Thymus (tissue), 11 donors: ENCODE results near the gene GRIFIN. TPM values are rescaled to one million over a fixed set of nuclear protein-coding genes. Genes with fewer than 3 reads are reported as not detected.
A peak's percentile ranks its signal among the peaks of the same experiment; 100 is the strongest.

Experiments
- DNase-seq, 9 donors: peaks; one replicate each; pipeline ENCODE4 v3.0.0-alpha.2; 2013; ENCODE audit warnings: low spot score in 9 of 9, low read depth in 6 of 9, missing footprints in 1 of 9
- H3K27ac ChIP-seq, 2 donors: one replicate each; pipeline ENCODE4 v1.5.1; 2013; ENCODE audit warnings: control low read depth in 1 of 2, low read depth in 1 of 2, low read length in 1 of 2, mild to moderate bottlenecking in 1 of 2, moderate library complexity in 1 of 2
- H3K27me3 ChIP-seq, 2 donors: one replicate each; pipeline ENCODE4 v1.5.1; 2013; ENCODE audit warnings: low read length in 1 of 2; ENCODE audit not compliant: control insufficient read depth in 2 of 2, insufficient read depth in 1 of 2
- H3K36me3 ChIP-seq, 2 donors: one replicate each; pipeline ENCODE4 v1.5.1; 2013; ENCODE audit warnings: low read length in 1 of 2, mild to moderate bottlenecking in 1 of 2, moderate library complexity in 1 of 2; ENCODE audit not compliant: control insufficient read depth in 2 of 2, insufficient read depth in 2 of 2
- H3K4me1 ChIP-seq, 2 donors: one replicate each; pipeline ENCODE4 v1.5.1; 2013; ENCODE audit warnings: low read length in 2 of 2; ENCODE audit not compliant: control insufficient read depth in 2 of 2, insufficient read depth in 2 of 2
- H3K4me3 ChIP-seq, 2 donors: one replicate each; pipeline ENCODE4 v1.5.1; 2013; ENCODE audit warnings: low read length in 2 of 2, control low read depth in 1 of 2, mild to moderate bottlenecking in 1 of 2
- H3K9me3 ChIP-seq, 2 donors: one replicate each; pipeline ENCODE4 v1.5.1; 2013; ENCODE audit warnings: low read length in 1 of 2, mild to moderate bottlenecking in 1 of 2; ENCODE audit not compliant: control insufficient read depth in 2 of 2, insufficient read depth in 1 of 2
- WGBS: extraction: QIAGEN DNeasy Blood & Tissue Kit; methylation state at CpG from one replicate; pipeline ENCODE4 v1.1.7; 2013; 5-methylcytosine and 5-hydroxymethylcytosine counted together
- polyA plus RNA-seq: library from polyadenylated mRNA; stranded (reverse); fragments of 200-250 nt; gene quantifications from one replicate; pipeline ENCODE4 v1.2.3, GENCODE V29; 2013
- total RNA-seq: library from RNA; stranded (reverse); fragments of 120-200 nt; gene quantifications from one replicate; pipeline ENCODE4 v1.2.4, GENCODE V29; 2013
- donor health status: healthy.

The GRIFIN gene
- total and polyA plus RNA-seq, 2 donors = not detected

DNA sequence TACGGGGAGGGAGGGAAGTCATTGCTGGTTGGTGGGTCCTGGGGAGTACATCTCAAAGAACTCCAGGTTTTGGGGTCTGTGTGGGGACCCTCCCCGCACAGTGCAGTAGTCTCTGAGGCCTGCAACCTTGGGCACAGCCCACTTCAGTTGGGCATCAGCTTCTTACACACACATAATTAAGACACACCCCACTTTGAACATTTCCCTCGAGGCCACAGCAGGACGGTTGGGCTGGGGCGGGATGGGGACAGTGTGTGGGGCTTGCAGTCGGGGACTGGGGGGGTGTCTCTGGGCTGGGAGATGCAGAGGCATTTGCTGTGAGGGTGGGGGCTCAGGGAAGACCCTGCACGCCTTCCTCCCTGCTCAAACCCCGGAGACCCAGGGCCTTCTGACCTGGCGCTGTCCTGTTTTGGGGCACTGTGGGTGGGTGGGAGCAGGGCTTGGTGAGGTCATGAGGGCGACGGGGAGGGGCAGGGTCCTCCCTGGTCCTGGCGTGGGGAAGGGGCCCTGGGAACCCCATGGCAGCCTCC is 44.6 kb upstream of the GRIFIN start:
- Histone ChIP-seq H3K27me3 (peaks cover 58 to 84% of the 10 kb centered on the region in 2 donors), H3K4me1 (peaks cover 22 to 68% of the 10 kb centered on the region in 2 donors), H3K36me3 (no peaks in the 10 kb centered on the region), H3K9me3 (peaks cover 0 to 5% of the 10 kb centered on the region in 2 donors), H3K4me3 (peak overlapping the region; percentile 43 to 53), H3K27ac (no peak overlapping the region)
- DNase-seq = no peak
- 28% methylated on average over 12 of the region's 12 CpGs for WGBS

DNA sequence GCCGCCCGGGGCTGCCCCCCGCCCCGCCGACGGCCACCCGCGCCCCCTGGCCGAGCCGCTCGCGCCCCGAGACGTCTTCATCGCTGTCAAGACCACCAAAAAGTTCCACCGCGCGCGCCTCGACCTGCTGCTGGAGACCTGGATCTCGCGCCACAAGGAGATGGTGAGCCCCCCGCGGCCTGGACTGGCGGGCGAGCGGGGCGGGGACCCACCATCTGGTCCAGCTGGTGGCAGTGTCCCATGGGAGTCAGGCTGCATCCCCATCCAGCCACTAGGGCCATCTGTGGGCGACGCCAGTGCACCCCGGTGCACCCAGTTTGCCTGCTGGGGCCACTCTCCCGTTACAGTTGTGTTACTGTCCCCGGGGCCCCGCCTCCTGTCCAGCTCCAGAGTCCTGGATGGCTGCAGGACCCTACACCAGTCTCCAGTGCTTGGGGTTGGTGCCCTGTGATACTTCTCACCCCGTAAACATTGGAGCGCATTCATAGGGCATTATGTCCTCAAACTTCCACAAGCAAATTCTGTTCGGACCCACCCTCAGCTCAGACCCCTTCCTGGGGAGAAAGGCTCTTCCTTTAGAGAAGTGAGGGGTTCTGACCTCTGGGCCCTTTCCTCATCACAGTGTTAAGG is 44.0 kb upstream of the GRIFIN start:
- peaks cover 0 to 5% of the 10 kb centered on the region in 2 donors for H3K9me3 ChIP-seq
- H3K4me1 ChIP-seq = peaks cover 22 to 66% of the 10 kb centered on the region in 2 donors
- 6% methylated on average over 37 of the region's 37 CpGs for WGBS
- H3K36me3 ChIP-seq = no peaks in the 10 kb centered on the region
- H3K4me3 ChIP-seq = peak overlapping the region; percentile 43 to 53
- H3K27ac ChIP-seq = no peak overlapping the region
- DNase-seq = no peak
- H3K27me3 ChIP-seq = peaks cover 58 to 85% of the 10 kb centered on the region in 2 donors

DNA sequence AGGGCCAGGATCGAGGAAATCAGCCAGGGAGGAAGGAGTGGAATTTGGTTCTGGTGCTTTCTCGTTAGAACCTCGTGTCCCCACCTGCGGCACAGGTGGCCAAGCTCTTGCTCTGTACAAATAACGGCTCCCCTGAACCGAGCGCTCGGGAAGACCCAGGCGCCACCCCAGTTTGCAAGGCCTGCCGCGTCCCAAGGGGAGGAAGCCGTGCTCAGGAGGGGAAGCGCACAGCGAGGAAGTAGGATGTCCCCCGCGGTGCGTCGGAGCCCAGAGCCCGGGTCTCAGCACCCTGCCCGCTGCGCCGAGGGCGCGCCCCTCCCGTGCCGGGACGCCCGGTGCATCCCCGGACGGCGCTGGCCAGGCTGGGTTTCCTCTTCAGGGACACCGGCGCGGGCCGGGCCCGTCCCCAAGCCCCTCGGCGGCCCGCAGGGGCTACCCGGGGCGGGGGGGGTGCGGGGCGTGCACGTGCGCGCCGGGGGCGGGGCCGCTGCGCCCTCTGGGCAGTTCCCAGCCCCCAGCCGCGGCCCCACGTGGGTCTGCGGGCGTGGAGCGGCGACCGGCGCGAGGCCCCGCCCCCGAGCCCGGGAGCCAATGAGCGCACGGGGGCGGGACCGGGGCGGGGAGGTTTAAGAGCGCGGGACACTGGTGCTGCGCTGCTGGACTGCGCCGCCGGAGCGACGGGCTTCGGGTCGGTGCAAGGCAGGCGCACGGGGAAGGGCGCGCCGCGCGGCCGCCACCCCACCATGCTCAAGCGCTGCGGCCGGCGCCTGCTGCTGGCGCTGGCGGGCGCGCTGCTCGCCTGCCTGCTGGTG is 43.1 kb upstream of the GRIFIN start, which contains the start of gene LFNG:
LFNG (plus strand) TSS at position 656 of the 812 bp plus-strand sequence; CDS start at position 744, 88 bp downstream.
- under 1% methylated on average over 95 of the region's 95 CpGs for WGBS
- no peak within 1 kb of the TSS for H3K27ac ChIP-seq
- peak in 5 of 9 donors; percentile 50 to 85 (median 74) for DNase-seq
- peak within 1 kb of the TSS; percentile 43 to 53 for H3K4me3 ChIP-seq
- peaks cover 58 to 80% of the 10 kb centered on the region in 2 donors for H3K27me3 ChIP-seq
- no peaks in the 10 kb centered on the region for H3K36me3 ChIP-seq
- peaks cover 0 to 5% of the 10 kb centered on the region in 2 donors for H3K9me3 ChIP-seq
- peaks cover 22 to 59% of the 10 kb centered on the region in 2 donors for H3K4me1 ChIP-seq

DNA sequence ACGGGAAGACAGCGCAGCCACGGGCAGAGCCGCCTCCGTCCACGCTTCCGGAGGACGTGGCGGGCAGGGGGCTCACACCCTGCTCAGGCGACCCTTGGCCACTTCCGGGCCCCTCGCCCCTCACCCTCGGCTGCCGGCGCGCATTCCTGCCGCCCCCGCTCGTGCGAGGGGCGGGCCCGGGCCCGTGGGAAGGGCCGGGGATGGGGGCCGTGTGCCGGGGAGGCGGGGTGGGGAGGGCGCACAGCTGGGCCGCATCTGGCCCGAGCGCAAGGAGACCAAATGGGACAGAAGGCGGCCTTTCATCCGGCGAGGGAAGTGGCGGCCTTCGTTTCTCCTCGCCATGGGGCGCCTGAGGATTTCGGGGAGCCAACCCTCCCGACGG is 42.5 kb upstream of the GRIFIN start:
- Histone ChIP-seq H3K9me3 (no peaks in the 10 kb centered on the region), H3K27ac (no peak overlapping the region), H3K27me3 (peaks cover 58 to 74% of the 10 kb centered on the region in 2 donors), H3K4me1 (peaks cover 22 to 53% of the 10 kb centered on the region in 2 donors), H3K36me3 (no peaks in the 10 kb centered on the region), H3K4me3 (peak overlapping the region in 1 of 2 donors; percentile 53)
- DNase-seq = no peak
- WGBS = 5% methylated on average over 41 of the region's 41 CpGs

DNA sequence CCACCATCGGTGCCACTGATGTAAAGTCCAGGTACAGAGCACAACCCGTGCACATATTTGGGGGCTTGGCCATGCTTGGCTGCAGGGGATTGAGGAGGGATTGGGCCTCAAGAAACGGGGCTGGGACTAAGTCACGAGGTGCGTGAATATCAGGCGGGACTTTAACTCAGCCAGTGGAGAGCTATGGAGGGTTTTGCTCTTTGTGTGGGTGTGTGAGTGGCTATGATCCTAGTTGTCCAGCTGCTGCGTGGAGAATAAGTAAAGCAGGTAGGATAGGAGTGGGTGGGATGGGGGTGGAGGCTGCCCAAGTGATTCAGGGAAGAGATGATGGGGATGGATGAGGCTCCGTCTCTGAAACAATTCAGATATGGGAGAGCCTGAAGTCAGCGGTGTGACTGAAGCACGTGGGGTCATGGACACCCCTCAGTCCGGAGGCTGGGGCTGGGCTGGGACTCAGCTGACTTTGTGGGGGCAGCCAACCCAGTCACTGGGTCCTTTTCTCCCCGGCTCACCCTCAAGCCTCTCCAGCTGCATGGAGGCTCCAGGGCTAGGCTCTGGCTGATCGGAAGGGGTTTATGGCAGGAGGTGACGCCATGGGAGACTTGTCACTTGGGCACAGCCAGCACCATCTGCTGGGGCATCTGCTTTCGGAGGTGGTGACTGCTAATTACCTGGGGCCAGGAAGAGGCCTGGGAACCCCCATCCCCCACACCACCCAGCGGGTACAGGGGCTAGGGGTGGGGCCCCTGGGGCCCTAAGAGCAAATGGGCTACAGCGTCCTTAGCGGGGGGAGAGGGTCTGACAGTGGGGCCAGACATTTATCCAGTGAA is 41.7 kb upstream of the GRIFIN start:
- Histone ChIP-seq H3K27ac (no peak overlapping the region), H3K9me3 (no peaks in the 10 kb centered on the region), H3K4me1 (peaks cover 15 to 48% of the 10 kb centered on the region in 2 donors), H3K27me3 (peaks cover 53 to 66% of the 10 kb centered on the region in 2 donors), H3K36me3 (no peaks in the 10 kb centered on the region), H3K4me3 (no peak overlapping the region)
- 93% methylated on average over 18 of the region's 18 CpGs for whole genome bisulfite sequencing
- DNase-seq = no peak

DNA sequence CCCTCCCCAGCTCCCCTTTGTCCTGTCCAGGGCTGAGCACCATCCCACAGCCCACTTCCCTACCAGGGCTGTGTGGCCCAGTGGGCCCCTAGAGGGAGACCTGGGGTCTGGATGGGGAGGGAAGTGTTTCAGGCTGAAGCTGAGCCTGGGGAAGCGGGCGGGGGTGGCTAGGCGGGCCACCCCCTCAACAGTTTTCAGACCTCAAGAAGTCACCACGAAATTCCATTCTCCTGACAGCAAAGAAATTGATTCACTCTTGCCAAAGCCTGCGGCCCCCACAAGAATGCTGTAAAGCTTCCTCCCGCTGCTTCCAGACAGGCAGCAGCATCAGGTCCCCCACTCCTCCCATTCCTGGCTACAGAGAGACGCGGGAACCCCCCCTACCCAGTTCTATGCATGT is 40.8 kb upstream of the GRIFIN start:
- no peak overlapping the region for H3K27ac ChIP-seq
- DNase-seq = no peak
- H3K27me3 ChIP-seq = peaks cover 45 to 57% of the 10 kb centered on the region in 2 donors
- H3K9me3 ChIP-seq = no peaks in the 10 kb centered on the region
- 87% methylated on average over 8 of the region's 8 CpGs for WGBS
- peaks cover 18 to 48% of the 10 kb centered on the region in 2 donors for H3K4me1 ChIP-seq
- H3K36me3 ChIP-seq = no peaks in the 10 kb centered on the region
- H3K4me3 ChIP-seq = no peak overlapping the region

DNA sequence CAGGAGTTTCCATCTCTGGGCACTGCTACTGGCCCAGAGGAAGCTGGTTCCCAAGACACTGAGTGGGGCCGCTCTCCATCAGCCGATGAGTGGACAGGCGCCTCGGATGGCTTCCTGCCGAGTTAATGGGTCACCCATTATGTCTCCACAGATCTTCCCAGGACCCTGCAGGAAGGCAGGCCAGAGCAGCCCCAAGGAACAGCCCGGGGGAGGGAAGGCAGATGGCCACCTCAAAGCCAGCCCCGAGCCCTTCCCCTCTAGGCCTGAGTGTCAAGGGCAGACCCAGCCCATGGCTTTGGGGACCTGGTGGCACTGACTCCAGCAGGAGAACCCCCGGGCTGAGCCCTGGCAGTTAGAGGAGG is 40.0 kb upstream of the GRIFIN start:
- no peaks in the 10 kb centered on the region for H3K36me3 ChIP-seq
- no peak for DNase-seq
- H3K4me3 ChIP-seq = no peak overlapping the region
- peaks cover 36 to 49% of the 10 kb centered on the region in 2 donors for H3K27me3 ChIP-seq
- H3K9me3 ChIP-seq = peaks cover 0 to under 1% of the 10 kb centered on the region in 2 donors
- peaks cover 26 to 48% of the 10 kb centered on the region in 2 donors for H3K4me1 ChIP-seq
- 94% methylated on average over 8 of the region's 8 CpGs for WGBS
- no peak overlapping the region for H3K27ac ChIP-seq

DNA sequence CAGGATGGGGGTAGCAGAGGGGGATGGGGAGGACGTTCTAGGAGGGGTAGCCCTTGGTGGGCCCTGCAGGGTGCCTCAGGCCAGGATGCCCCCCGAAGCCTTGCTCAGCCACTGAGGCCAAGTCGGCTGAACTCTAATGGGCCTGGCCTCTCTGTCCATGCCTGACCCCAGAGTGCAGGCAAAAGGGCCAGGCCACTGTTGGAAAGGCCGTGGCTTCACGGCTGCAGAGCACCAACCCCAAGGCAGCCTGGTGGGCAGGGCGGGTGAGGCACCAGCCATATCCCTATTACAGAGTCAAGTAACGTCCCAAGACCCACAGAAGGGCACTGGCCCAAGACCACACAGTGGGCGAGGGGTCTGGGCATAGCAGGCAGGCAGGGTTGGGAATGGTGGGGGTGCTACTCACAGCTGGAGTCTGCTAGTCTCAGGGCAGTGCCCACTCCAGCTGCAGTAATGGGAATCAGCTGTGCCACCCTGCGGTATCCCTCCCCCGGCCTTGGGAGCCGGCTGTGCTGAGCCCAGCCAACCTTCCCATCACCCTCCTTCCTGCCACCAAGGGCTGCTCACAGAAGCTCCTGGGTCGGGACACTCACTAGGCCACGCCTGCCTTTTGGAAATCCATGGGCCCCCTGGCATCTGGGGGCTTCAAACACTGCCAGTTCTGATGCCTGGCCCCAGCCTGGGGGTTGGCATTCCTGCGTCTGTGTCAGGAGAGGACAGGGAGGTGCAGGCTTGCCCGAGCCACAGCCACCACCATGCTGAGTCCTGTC is 39.4 kb upstream of the GRIFIN start:
- no peak overlapping the region for H3K27ac ChIP-seq
- DNase-seq = no peak
- H3K27me3 ChIP-seq = peaks cover 31 to 43% of the 10 kb centered on the region in 2 donors
- WGBS = 94% methylated on average over 15 of the region's 15 CpGs
- peaks cover 32 to 50% of the 10 kb centered on the region in 2 donors for H3K4me1 ChIP-seq
- peaks cover 0 to 2% of the 10 kb centered on the region in 2 donors for H3K9me3 ChIP-seq
- H3K4me3 ChIP-seq = no peak overlapping the region
- H3K36me3 ChIP-seq = no peaks in the 10 kb centered on the region
